ENCODE measurements around the gene GPA33. TPM values are rescaled to one million over a fixed set of nuclear protein-coding genes. Genes with fewer than 3 reads are reported as not detected.
A peak's percentile ranks its signal among the peaks of the same experiment; 100 is the strongest.

Gene GPA33
- polyA plus RNA-seq, 1 donor from 2014 or later = 0.14 TPM

- Histone ChIP-seq H3K27ac (ENCODE audit: low read length) (peak overlapping the region; percentile 44), H3K9me3 (ENCODE audit: low read length) (no peaks in the 10 kb centered on the region), H3K9me2 (ENCODE audit: insufficient read depth, low read length) (no peaks in the 10 kb centered on the region), H3K27me3 (ENCODE audit: insufficient read depth, low read depth, low read length) (peaks cover 3% of the 10 kb centered on the region), H4K20me1 (ENCODE audit: insufficient read depth) (no peaks in the 10 kb centered on the region), H2AFZ (ENCODE audit: low read depth, low read length) (no peak overlapping the region), H3K36me3 (ENCODE audit: insufficient read depth, low read length) (no peaks in the 10 kb centered on the region), H3F3A (ENCODE audit: insufficient read depth, low read length, poor library complexity, severe bottlenecking) (peaks cover 7% of the 10 kb centered on the region), H3K4me3 (ENCODE audit: low read length) (peak overlapping the region; percentile 36), H3K79me2 (replicated peaks; ENCODE audit: insufficient read depth, low read length) (no peaks in the 10 kb centered on the region), H3K4me2 (ENCODE audit: low read length) (no peak overlapping the region), H3K9ac (ENCODE audit: low read length) (no peak overlapping the region)
- TF ChIP-seq MXI1 (conservative IDR thresholded peaks at IDR 0.05; ENCODE audit: poor library complexity, severe bottlenecking) (no peak), EZH2 (IDR thresholded peaks at IDR 0.05; ENCODE audit: borderline replicate concordance, insufficient read depth, low read length, poor library complexity, severe bottlenecking) (no peak), REST (IDR thresholded peaks at IDR 0.05; ENCODE audit: borderline replicate concordance) (no peak), EP300 (conservative IDR thresholded peaks at IDR 0.05; ENCODE audit: poor library complexity, severe bottlenecking) (no peak), RAD21 (conservative IDR thresholded peaks at IDR 0.05) (no peak), SMC3 (conservative IDR thresholded peaks at IDR 0.05; ENCODE audit: poor library complexity) (no peak), POLR2AphosphoS5 (IDR thresholded peaks at IDR 0.05) (no peak), TAF1 (IDR thresholded peaks at IDR 0.05; ENCODE audit: low read depth) (no peak), CTCF (IDR thresholded peaks at IDR 0.05; ENCODE audit: poor library complexity, severe bottlenecking) (no peak)
Measured at GRCh38 chr1:167136806-167137205, 46.6 kb upstream of the GPA33 start.

- no peaks in the 10 kb centered on the region for H3K9me2 ChIP-seq (ENCODE audit: insufficient read depth, low read length)
- no peak overlapping the region for H3K4me3 ChIP-seq (ENCODE audit: low read length)
- H3K79me2 ChIP-seq (replicated peaks; ENCODE audit: insufficient read depth, low read length) = no peaks in the 10 kb centered on the region
- H3K27ac ChIP-seq (ENCODE audit: low read length) = no peak overlapping the region
- H3K9me3 ChIP-seq (ENCODE audit: low read length) = no peaks in the 10 kb centered on the region
- peaks cover 7% of the 10 kb centered on the region for H3F3A ChIP-seq (ENCODE audit: insufficient read depth, low read length, poor library complexity, severe bottlenecking)
- peaks cover 3% of the 10 kb centered on the region for H3K27me3 ChIP-seq (ENCODE audit: insufficient read depth, low read depth, low read length)
- no peaks in the 10 kb centered on the region for H3K36me3 ChIP-seq (ENCODE audit: insufficient read depth, low read length)
- no peak overlapping the region for H3K9ac ChIP-seq (ENCODE audit: low read length)
- no peak overlapping the region for H3K4me2 ChIP-seq (ENCODE audit: low read length)
- TF ChIP-seq REST (IDR thresholded peaks at IDR 0.05; ENCODE audit: borderline replicate concordance) = no peak
- TF ChIP-seq TAF1 (IDR thresholded peaks at IDR 0.05; ENCODE audit: low read depth) = no peak
- TF ChIP-seq MXI1 (conservative IDR thresholded peaks at IDR 0.05; ENCODE audit: poor library complexity, severe bottlenecking) = no peak
- no peak for TF ChIP-seq POLR2AphosphoS5 (IDR thresholded peaks at IDR 0.05)
- no peak for TF ChIP-seq EP300 (conservative IDR thresholded peaks at IDR 0.05; ENCODE audit: poor library complexity, severe bottlenecking)
- TF ChIP-seq CTCF (IDR thresholded peaks at IDR 0.05; ENCODE audit: poor library complexity, severe bottlenecking) = no peak
- TF ChIP-seq RAD21 (conservative IDR thresholded peaks at IDR 0.05) = no peak
- no peak for TF ChIP-seq EZH2 (IDR thresholded peaks at IDR 0.05; ENCODE audit: borderline replicate concordance, insufficient read depth, low read length, poor library complexity, severe bottlenecking)
- no peak for TF ChIP-seq SMC3 (conservative IDR thresholded peaks at IDR 0.05; ENCODE audit: poor library complexity)
- no peak overlapping the region for H2AFZ ChIP-seq (ENCODE audit: low read depth, low read length)
- no peaks in the 10 kb centered on the region for H4K20me1 ChIP-seq (ENCODE audit: insufficient read depth)
Measured at GRCh38 chr1:167136191-167136614, 46.0 kb upstream of the GPA33 start.

All from neural cell (in vitro differentiated cells).